Ovary (tissue), 1 donor: ENCODE results near the gene FGF12.

Source experiments
- EP300 ChIP-seq: sonication (generic); formaldehyde crosslinking; IDR thresholded peaks from one replicate; pipeline ENCODE4 v1.6.1; 2017; ENCODE audit warnings: antibody characterized with exemption
- POLR2A ChIP-seq: fragments of 450-650 bp; IDR thresholded peaks from one replicate; pipeline ENCODE4 v1.6.1; 2017; ENCODE audit warnings: antibody characterized with exemption, mild to moderate bottlenecking, moderate library complexity

DNA sequence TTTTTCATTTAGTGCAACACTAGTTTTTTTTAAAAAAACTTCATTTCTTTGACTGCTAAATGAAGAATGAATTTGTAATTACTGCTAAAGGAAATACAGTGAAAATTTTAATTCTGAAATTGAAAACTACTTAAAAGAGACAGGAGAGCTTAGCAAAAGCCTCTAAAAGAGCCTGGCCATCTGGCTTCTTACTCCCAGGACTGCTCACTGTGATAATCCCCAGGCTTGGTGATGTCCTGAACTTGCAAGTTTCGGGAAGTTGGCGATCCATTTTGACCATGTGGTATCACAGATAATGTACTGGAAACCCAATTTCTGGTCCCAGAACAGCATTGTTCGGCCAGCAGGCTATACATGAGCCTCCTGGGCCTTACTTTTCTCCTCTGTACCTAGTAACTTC, 292.1 kb downstream of the FGF12 start:
- no peak for TF ChIP-seq EP300
- no peak for TF ChIP-seq POLR2A
